ENCODE data around the gene APBA2. TPM values are rescaled to one million over a fixed set of nuclear protein-coding genes. Genes with fewer than 3 reads are reported as not detected.

The APBA2 gene
- total RNA-seq, 2 donors from 2014 or later: 0.47 to 0.48 TPM

DNA sequence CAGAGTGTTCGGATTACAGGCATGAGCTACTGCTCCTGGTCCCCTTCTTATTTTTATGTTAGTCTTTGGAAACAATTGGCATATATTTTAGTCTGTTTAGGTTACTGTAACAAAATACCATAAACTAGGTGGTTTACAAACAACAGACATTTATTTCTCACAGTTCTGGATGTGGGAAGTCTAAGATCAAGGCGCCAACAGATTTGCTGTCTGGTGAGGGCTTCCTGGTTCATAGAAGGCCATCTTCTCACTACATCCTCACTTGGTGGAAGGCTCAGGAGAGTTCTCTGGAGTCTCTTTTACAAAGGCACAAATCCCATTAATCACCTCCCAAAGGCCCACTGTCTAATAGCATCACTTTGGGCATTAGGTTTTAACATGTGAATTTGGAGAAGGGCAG, 101.0 kb downstream of the APBA2 start:
- H3K4me1 ChIP-seq: no peaks in the 10 kb centered on the region
- H3K36me3 ChIP-seq: no peaks in the 10 kb centered on the region
- no peaks in the 10 kb centered on the region for H3K9me3 ChIP-seq
- TF ChIP-seq, protein P1, sequence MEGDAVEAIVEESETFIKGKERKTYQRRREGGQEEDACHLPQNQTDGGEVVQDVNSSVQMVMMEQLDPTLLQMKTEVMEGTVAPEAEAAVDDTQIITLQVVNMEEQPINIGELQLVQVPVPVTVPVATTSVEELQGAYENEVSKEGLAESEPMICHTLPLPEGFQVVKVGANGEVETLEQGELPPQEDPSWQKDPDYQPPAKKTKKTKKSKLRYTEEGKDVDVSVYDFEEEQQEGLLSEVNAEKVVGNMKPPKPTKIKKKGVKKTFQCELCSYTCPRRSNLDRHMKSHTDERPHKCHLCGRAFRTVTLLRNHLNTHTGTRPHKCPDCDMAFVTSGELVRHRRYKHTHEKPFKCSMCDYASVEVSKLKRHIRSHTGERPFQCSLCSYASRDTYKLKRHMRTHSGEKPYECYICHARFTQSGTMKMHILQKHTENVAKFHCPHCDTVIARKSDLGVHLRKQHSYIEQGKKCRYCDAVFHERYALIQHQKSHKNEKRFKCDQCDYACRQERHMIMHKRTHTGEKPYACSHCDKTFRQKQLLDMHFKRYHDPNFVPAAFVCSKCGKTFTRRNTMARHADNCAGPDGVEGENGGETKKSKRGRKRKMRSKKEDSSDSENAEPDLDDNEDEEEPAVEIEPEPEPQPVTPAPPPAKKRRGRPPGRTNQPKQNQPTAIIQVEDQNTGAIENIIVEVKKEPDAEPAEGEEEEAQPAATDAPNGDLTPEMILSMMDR (IDR thresholded peaks at IDR 0.05): no peak
- H3K4me3 ChIP-seq: no peak overlapping the region
- H3K27ac ChIP-seq: no peak overlapping the region
- no peak for DNase-seq (ENCODE audit: low spot score)
- H3K27me3 ChIP-seq: no peaks in the 10 kb centered on the region

DNA sequence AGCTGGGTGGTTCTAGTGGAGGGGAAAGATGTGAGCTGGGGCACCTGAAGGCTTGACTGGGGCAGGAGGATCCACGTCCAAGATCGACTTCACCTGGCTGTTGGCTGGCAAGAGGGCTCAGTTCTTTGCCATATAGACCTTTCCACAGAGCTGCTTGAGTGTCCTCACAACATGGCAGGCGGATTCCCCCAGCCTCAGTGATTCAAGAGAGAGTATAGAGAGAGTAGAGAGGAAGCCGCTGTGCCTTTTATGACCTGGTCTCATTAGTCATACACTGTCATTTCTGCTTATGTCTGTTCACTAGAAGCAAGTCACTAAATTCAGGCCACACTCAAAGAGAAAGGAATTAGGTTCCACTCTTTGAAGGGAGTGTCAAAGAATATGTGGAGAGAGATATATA, 101.6 kb downstream of the APBA2 start:
- no peak for DNase-seq (ENCODE audit: low spot score)
- H3K27me3 ChIP-seq: no peaks in the 10 kb centered on the region
- TF ChIP-seq, protein P1 (IDR thresholded peaks at IDR 0.05): no peak

DNA sequence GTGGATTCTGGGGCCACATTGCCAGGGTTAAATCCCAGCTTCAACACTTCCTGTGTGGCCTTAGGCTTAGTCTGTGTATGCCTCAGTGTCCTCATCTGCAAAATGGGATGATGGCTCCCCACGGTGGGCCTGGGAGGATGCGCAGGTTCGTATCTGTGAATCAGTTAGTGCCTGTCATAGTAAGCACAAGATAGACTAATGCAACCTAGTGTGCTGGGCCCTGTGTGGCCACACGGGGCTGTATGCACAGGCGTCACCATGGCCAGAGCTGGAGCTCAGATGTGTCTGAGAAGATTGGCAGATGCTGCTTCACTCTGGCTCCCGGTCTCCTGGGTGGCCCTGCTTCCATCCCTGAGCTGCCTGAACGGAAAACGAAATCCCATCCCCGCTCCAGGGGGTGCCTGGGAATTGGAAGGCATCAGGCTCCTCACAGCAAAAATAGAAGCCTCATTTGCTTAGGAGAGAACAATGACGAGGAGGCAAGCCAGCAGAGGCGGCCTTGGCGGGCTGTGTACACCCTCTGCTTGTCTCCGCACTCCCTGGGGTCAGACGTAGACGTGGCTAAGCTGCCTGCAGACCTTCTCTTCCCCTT, 103.6 kb downstream of the APBA2 start:
- H3K27ac ChIP-seq: no peak overlapping the region
- no peaks in the 10 kb centered on the region for H3K27me3 ChIP-seq
- TF ChIP-seq, protein P1 (IDR thresholded peaks at IDR 0.05): no peak
- no peaks in the 10 kb centered on the region for H3K36me3 ChIP-seq
- peaks cover 0 to 12% of the 10 kb centered on the region in 2 donors for H3K4me1 ChIP-seq
- no peaks in the 10 kb centered on the region for H3K9me3 ChIP-seq
- H3K4me3 ChIP-seq: no peak overlapping the region
- DNase-seq (ENCODE audit: low spot score): no peak

More for the DNA sequence above, 101.6 kb downstream of the APBA2 start:
- Histone ChIP-seq H3K36me3 (no peaks in the 10 kb centered on the region), H3K4me1 (no peaks in the 10 kb centered on the region), H3K27ac (no peak overlapping the region), H3K4me3 (no peak overlapping the region), H3K9me3 (no peaks in the 10 kb centered on the region)

DNA sequence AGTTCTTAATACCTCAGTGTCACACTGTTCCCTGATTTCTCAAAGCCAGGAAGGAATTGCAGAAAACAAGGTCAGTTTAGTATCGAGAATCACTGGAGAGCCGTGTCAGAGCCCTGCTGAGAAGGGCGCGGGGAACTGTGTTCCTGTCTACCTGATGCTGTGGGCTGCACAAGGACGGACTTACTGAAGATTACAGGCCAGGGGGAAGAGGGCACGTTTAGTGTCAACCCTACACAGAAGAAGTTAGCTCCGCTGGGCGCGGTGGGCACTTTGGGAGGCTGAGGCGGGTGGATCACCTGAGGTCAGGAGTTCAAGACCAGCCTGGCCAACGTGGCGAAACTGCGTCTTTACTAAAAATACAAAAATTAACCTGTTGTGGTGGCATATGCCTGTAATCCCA, 104.1 kb downstream of the APBA2 start:
- Histone ChIP-seq H3K36me3 (no peaks in the 10 kb centered on the region), H3K4me1 (peaks cover 0 to 12% of the 10 kb centered on the region in 2 donors), H3K27ac (no peak overlapping the region), H3K9me3 (no peaks in the 10 kb centered on the region), H3K27me3 (no peaks in the 10 kb centered on the region), H3K4me3 (no peak overlapping the region)
- DNase-seq (ENCODE audit: low spot score): no peak
- TF ChIP-seq, protein P1 (IDR thresholded peaks at IDR 0.05): no peak

DNA sequence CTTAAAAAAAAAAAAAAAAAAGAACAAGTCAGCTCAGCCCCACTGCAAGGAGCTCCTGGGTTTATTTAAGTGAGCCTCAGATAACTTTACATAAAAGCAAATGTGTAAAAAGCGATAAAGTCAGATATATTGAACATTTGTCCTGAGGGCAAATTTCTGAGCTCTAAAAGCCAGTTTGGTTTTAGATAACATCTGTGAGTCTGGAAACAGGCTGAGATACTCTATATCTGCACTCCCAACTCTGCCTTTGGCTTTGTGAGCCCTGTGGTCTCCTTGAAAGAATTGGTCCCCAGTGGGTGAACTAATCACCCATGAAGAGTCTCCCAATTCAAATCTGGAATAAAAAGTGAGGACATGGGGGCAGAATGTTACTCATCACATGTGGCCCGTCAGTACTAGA, 104.6 kb downstream of the APBA2 start:
- Histone ChIP-seq H3K4me3 (no peak overlapping the region), H3K27ac (no peak overlapping the region), H3K36me3 (no peaks in the 10 kb centered on the region), H3K27me3 (no peaks in the 10 kb centered on the region), H3K9me3 (no peaks in the 10 kb centered on the region), H3K4me1 (peaks cover 0 to 12% of the 10 kb centered on the region in 2 donors)
- TF ChIP-seq, protein P1 (IDR thresholded peaks at IDR 0.05): no peak
- no peak for DNase-seq (ENCODE audit: low spot score)

Measured in right atrium auricular region (tissue), 2 donors.